Activated T-cell treated with anti-CD3 and anti-CD28 coated beads, Interleukin-2, amount 50 U/mL, for 4 hours (primary cell): ENCODE data around the gene LUC7L3. TPM values are rescaled to one million over a fixed set of nuclear protein-coding genes. Genes with fewer than 3 reads are reported as not detected.
"Not testable (repeated sequence)": the region's sequence is repeated elsewhere in the genome, so short reads cannot be mapped to it uniquely, and the experiment has no call there.

ENCODE experiments used
- ATAC-seq, 2 donors: fragments of 200-7000 bp; cut with Tn5 transposase; one replicate each; pipeline ENCODE4 v1.10.0; 2021
- DNase-seq: peaks from one replicate; pipeline ENCODE4 v3.0.0-alpha.2; 2020
- H3K27me3 Mint-ChIP-seq: one replicate; pipeline ENCODE4 v1.8.0; 2021; ENCODE audit warnings: low read depth, mixed read lengths
- H3K36me3 Mint-ChIP-seq: one replicate; pipeline ENCODE4 v1.8.0; 2022; ENCODE audit warnings: mixed read lengths; ENCODE audit not compliant: insufficient read depth
- H3K4me1 Mint-ChIP-seq: one replicate; pipeline ENCODE4 v1.8.0; 2021; ENCODE audit warnings: low read depth, mixed read lengths
- H3K4me3 Mint-ChIP-seq: one replicate; pipeline ENCODE4 v1.8.0; 2021; ENCODE audit warnings: mild to moderate bottlenecking, moderate library complexity, mixed read lengths
- H3K9me3 Mint-ChIP-seq: one replicate; pipeline ENCODE4 v1.8.0; 2021; ENCODE audit warnings: mixed read lengths
- total RNA-seq, 3 donors: library from RNA; stranded (reverse); gene quantifications; one replicate each; pipeline ENCODE4 v1.2.1, GENCODE V29; 2021

The LUC7L3 gene
- total RNA-seq, 3 donors from 2014 or later: 99.8 to 108 (median 100) TPM

GRCh38 chr17:50787106-50787505, 67.7 kb downstream of the LUC7L3 start:
- H3K27me3 Mint-ChIP-seq: peaks cover 6% of the 10 kb centered on the region
- H3K4me3 Mint-ChIP-seq: no peak overlapping the region
- ATAC-seq (no peak), DNase-seq (no peak)
- H3K36me3 Mint-ChIP-seq: no peaks in the 10 kb centered on the region
- no peaks in the 10 kb centered on the region for H3K9me3 Mint-ChIP-seq
- peaks cover 6% of the 10 kb centered on the region for H3K4me1 Mint-ChIP-seq

- Mint-ChIP-seq H3K4me3 (no peak overlapping the region), H3K4me1 (no peaks in the 10 kb centered on the region), H3K36me3 (no peaks in the 10 kb centered on the region), H3K9me3 (no peaks in the 10 kb centered on the region), H3K27me3 (no peaks in the 10 kb centered on the region)
- no peak for DNase-seq
- no peak for ATAC-seq
Measured at GRCh38 chr17:50790618-50791017, 71.2 kb downstream of the LUC7L3 start.

DNA sequence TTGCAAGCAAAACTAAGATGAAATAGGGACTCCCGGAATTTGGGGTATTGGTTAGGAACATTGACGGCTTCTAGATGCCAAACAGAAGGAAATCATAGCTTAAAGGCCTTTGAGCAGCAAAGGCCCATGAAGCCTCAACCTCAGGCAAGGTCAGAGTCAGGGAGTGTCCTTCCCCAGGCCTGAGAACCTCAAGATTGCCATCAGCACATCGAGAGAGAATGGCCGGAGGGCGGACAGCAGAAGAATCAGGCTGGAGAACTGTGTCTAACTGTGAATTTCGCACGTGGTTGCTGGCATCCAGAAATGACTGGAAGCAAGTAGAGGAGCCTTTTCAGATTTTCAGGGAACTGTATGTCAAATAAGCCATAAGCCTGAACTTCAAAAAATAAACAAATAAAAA, 72.7 kb downstream of the LUC7L3 start:
- ATAC-seq (no peak), DNase-seq (no peak)
- no peaks in the 10 kb centered on the region for H3K4me1 Mint-ChIP-seq
- H3K4me3 Mint-ChIP-seq: no peak overlapping the region
- H3K36me3 Mint-ChIP-seq: no peaks in the 10 kb centered on the region
- no peaks in the 10 kb centered on the region for H3K27me3 Mint-ChIP-seq
- H3K9me3 Mint-ChIP-seq: no peaks in the 10 kb centered on the region

GRCh38 chr17:50793007-50793406, 73.6 kb downstream of the LUC7L3 start:
- DNase-seq (no peak), ATAC-seq (no peak)
- no peak overlapping the region for H3K4me3 Mint-ChIP-seq
- H3K9me3 Mint-ChIP-seq: no peaks in the 10 kb centered on the region
- H3K27me3 Mint-ChIP-seq: no peaks in the 10 kb centered on the region
- no peaks in the 10 kb centered on the region for H3K4me1 Mint-ChIP-seq
- no peaks in the 10 kb centered on the region for H3K36me3 Mint-ChIP-seq

DNA sequence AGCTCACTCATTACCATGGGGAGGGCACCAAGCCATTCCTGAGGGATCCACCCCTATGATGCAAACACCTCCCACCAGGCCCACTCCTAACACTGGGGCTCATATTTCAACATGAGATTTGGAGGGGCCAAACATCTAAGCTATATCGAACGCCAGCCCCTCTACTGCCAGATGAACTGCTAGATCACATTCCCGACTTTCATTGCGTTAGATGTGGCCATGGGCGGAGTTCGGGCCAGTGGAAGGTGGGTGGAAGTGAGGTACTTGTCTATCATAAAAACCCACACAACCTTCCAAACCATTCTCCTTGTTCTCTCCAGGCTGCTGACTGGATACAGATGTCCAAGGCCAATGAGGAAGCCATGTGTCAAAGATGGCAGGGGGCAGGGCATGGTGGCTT, 75.0 kb downstream of the LUC7L3 start:
- Mint-ChIP-seq H3K4me3 (no peak overlapping the region), H3K36me3 (no peaks in the 10 kb centered on the region), H3K9me3 (no peaks in the 10 kb centered on the region), H3K4me1 (no peaks in the 10 kb centered on the region), H3K27me3 (no peaks in the 10 kb centered on the region)
- DNase-seq (no peak), ATAC-seq (no peak)

DNA sequence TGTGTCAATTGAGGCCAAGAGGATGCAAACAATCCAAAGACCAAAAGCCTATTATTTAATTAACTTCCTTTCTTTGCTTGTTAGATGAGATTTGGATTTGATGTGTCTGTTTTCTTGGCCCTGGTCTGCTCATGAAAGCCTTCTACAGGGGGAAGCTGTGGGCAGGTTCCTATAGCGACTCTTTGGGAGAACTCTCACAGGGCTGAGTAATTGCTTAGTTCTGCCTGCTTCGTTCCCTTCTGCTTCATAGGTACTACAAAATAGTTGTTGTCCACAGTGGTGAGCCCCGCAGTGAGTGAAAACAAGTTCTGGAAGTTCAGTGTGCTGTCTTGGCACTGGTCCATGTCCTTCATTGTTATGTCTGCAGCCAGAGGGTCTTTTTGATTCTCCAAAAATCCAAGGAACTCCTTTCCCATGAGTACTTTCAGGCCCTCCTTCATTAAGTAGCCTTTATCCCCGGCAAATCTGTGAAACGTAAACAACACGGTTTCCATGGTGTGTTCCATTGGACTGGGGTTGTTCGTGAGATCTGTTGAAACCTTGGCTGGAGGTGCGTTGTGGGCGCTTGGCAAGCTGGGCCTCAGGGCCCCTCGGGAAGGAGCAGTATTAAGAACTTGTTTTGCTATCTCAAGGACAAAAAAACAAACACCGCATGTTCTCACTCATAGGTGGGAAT, 77.9 kb downstream of the LUC7L3 start:
- ATAC-seq (no peak), DNase-seq (no peak)
- Mint-ChIP-seq H3K27me3 (no peaks in the 10 kb centered on the region), H3K4me3 (no peak overlapping the region), H3K36me3 (no peaks in the 10 kb centered on the region), H3K4me1 (no peaks in the 10 kb centered on the region), H3K9me3 (no peaks in the 10 kb centered on the region)

DNA sequence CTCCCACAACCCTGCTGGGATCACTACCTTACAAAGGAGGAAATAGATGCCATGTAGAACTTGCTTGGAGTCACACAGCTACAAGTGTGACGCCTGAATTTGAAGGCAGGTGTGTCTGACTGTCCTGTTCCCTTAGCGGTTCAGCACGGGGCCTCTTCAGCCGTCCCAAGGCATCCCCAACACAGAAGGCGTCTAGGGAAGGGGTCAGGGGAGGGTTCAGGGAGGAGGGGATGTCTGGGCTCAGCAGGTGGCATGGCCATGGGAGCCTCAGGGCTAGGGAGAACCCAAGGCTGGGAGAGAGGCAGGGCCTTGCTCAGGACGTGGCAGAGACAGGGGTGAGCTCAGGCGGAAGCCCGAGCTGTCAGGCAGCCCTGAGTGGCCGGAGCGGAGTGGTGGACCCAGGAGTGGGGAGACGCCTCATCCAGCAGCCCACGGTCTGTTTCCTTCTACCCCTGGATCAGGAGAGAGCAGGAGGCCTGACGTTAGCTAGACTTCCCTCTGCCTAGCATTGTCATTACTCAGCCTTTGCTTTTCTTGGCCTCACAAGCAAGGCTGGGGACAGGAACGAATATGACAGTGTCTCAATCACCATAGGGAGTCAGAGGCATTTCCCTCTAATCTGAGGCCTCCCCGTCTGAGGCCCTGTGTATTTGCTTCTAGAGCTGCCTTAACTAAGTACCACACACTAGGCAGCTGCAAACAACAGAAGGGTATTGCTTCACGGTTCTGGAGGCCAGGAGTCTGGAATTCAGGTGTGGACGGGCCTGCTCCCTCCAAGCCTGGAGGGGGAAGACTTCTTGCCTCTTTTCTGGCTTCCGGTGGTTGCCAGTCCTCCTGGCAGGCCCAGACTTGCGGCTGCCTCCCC, 79.3 kb downstream of the LUC7L3 start:
- no peak for ATAC-seq
- no peaks in the 10 kb centered on the region for H3K27me3 Mint-ChIP-seq
- no peaks in the 10 kb centered on the region for H3K9me3 Mint-ChIP-seq
- no peaks in the 10 kb centered on the region for H3K36me3 Mint-ChIP-seq
- DNase-seq: no peak
- H3K4me1 Mint-ChIP-seq: no peaks in the 10 kb centered on the region
- no peak overlapping the region for H3K4me3 Mint-ChIP-seq

GRCh38 chr17:50799582-50799981, 80.2 kb downstream of the LUC7L3 start:
- ATAC-seq: no peak
- H3K4me1 Mint-ChIP-seq: no peaks in the 10 kb centered on the region
- H3K4me3 Mint-ChIP-seq: no peak overlapping the region
- no peak for DNase-seq
- no peaks in the 10 kb centered on the region for H3K9me3 Mint-ChIP-seq
- H3K27me3 Mint-ChIP-seq: no peaks in the 10 kb centered on the region
- H3K36me3 Mint-ChIP-seq: no peaks in the 10 kb centered on the region

DNA sequence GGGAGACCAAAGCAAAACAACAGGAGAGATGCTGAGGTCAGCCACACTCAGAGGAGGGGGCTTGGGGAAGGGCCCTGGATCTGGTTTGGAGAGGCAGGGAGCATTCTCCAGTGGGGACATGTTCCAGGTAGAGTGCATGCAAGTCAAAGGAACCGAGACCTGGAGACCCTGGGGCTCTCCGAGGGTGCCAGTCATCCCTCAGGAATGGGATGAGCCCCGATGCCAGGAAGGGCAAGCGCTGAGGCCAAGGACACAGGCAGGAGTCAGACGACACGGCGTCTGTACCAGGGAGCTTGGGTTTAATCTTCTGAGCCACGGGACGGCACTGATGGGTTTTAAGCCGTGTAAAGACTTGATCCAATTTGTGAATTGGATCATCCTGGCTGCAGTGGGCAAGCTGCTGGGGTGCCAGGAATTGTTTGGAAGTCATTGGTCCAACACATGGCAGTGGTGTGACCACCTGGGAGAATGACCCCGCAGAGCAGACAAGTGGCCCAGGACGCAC, 80.8 kb downstream of the LUC7L3 start:
- no peak for DNase-seq
- Mint-ChIP-seq H3K9me3 (no peaks in the 10 kb centered on the region), H3K36me3 (no peaks in the 10 kb centered on the region), H3K4me1 (no peaks in the 10 kb centered on the region), H3K4me3 (no peak overlapping the region), H3K27me3 (no peaks in the 10 kb centered on the region)
- no peak for ATAC-seq

DNA sequence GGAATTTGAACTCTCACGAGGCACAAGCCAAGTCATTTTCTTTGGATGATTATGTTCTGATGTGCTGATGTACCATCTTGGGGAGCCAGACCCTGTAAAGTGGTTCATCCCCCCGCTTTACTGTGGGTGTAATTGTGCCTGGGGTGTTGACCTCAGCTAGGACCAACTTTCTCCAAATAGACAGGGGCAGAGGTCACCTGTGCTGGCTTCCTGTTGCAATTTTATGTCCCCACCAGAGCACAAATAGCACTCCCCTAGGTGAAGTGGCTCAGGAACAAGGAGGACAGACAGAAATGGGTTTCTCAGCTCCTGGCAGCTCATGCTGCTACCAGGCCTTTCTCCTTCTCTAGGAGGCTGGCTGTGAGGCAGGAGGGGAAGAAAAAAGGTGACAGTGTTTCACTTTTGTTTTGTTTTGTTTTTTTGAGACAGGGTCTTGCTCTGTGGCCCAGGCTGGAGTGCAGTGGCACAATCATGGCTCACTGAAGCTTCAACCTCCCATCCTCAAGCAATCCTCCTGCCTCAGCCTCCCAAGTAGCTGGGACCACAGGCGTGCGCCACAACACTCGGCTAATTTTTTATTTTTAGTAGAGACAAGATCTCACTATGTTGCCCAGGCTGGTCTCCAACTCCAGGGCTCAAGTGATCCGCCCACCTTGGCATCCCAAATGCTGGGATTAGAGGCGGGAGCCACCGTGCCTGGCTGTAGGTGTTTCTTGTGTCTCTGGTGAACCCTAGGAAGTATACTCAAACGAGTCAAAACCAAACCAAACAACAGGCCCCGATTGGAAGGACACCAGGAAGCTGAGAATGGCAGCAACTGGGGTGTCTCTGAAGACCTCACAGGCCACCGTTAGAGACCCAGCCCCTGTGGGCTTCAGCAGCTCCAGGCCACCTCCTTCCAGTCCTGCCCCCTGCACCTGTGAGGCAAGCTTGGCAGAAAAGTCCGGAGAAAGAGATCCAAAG, 83.5 kb downstream of the LUC7L3 start:
- Mint-ChIP-seq H3K27me3 (no peaks in the 10 kb centered on the region), H3K36me3 (no peaks in the 10 kb centered on the region), H3K9me3 (no peaks in the 10 kb centered on the region), H3K4me1 (no peaks in the 10 kb centered on the region), H3K4me3 (no peak overlapping the region)
- DNase-seq (no peak), ATAC-seq (no peak)

GRCh38 chr17:50803676-50804075, 84.3 kb downstream of the LUC7L3 start:
- no peak for DNase-seq
- no peaks in the 10 kb centered on the region for H3K36me3 Mint-ChIP-seq

GRCh38 chr17:50804749-50805475, 85.5 kb downstream of the LUC7L3 start:
- ATAC-seq, DNase-seq, H3K9me3 Mint-ChIP-seq, H3K27me3 Mint-ChIP-seq, H3K4me1 Mint-ChIP-seq, H3K4me3 Mint-ChIP-seq, H3K36me3 Mint-ChIP-seq: not testable (repeated sequence)

More at GRCh38 chr17:50803676-50804075, 84.3 kb downstream of the LUC7L3 start:
- H3K4me3 Mint-ChIP-seq: no peak overlapping the region
- no peaks in the 10 kb centered on the region for H3K27me3 Mint-ChIP-seq
- no peaks in the 10 kb centered on the region for H3K4me1 Mint-ChIP-seq
- H3K9me3 Mint-ChIP-seq: no peaks in the 10 kb centered on the region
- no peak for ATAC-seq

- no peaks in the 10 kb centered on the region for H3K9me3 Mint-ChIP-seq
- no peaks in the 10 kb centered on the region for H3K4me1 Mint-ChIP-seq
- H3K36me3 Mint-ChIP-seq: no peaks in the 10 kb centered on the region
- no peak for ATAC-seq
- H3K4me3 Mint-ChIP-seq: no peak overlapping the region
- DNase-seq: no peak
- no peaks in the 10 kb centered on the region for H3K27me3 Mint-ChIP-seq
Measured at GRCh38 chr17:50805486-50805885, 86.1 kb downstream of the LUC7L3 start.
